GM12878 (cell line): ENCODE data around the gene YY1. TPM values are rescaled to one million over a fixed set of nuclear protein-coding genes. Genes with fewer than 3 reads are reported as not detected.

Experiments used
- ATAC-seq: fragments of 200-7000 bp; cut with Tn5 transposase; 3 replicates; pipeline ENCODE4 v1.9.1; 2020; ENCODE audit warnings: mild to moderate bottlenecking, moderate library complexity
- BruUV-seq: library from RNA; stranded (reverse); fragments of 400-500 nt; replicated peaks from 2 replicates; lab custom pipeline; 2021; lab: Mats Ljungman, UMichigan
- CTCF ChIA-PET: fragments of 300-600 bp; sonication (Branson Sonifier 250); formaldehyde crosslinking; extraction: SDS; loops from one replicate; lab custom pipeline; 2021; ENCODE audit warnings: inconsistent platforms; lab: Yijun Ruan, JAX
- POLR2A ChIA-PET: fragments of 350-600 bp; formaldehyde crosslinking; extraction: SDS; loops from one replicate; lab custom pipeline; 2021; ENCODE audit warnings: inconsistent platforms; lab: Charles Lee
- RAD21 ChIA-PET: fragments of 300-600 bp; sonication (Branson Sonifier 250); formaldehyde crosslinking; loops from one replicate; lab custom pipeline; 2023; ENCODE audit warnings: antibody characterized with exemption; ENCODE audit not compliant: unreplicated experiment; lab: Charles Lee
- SMC1A ChIA-PET: fragments of 300-600 bp; sonication (Branson Sonifier 250); formaldehyde crosslinking; loops from one replicate; lab custom pipeline; 2023; ENCODE audit not compliant: unreplicated experiment, uncharacterized antibody; lab: Charles Lee
- DNase-seq: peaks from one replicate; pipeline ENCODE4 v3.0.0-alpha.2; 2011; ENCODE audit warnings: low read depth, low spot score
- FAIRE-seq: peaks from 3 replicates; lab custom pipeline; 2011; peaks lifted over from hg19 to GRCh38; lab: Jason Lieb, UNC
- H2AFZ ChIP-seq: 2 replicates; pipeline ENCODE4 v1.6.0; 2011; ENCODE audit warnings: low read depth, low read length, control low read depth; ENCODE audit not compliant: control insufficient read depth
- H3K27ac ChIP-seq: 2 replicates; pipeline ENCODE4 v1.5.1; 2011; ENCODE audit warnings: control low read depth; ENCODE audit not compliant: control insufficient read depth, insufficient read depth
- H3K27me3 ChIP-seq, 2 experiments: replicated peaks in 1 of 2; 2 replicates each; pipeline versions ENCODE4 v1.6.0 to v1.6.1; 2011; ENCODE audit warnings: low read length in 1 of 2; ENCODE audit not compliant: control insufficient read depth in 2 of 2, insufficient read depth in 2 of 2
- H3K36me3 ChIP-seq, 2 experiments: 2 replicates each; pipeline ENCODE4 v1.5.1; 2011; ENCODE audit warnings: low read length in 1 of 2; ENCODE audit not compliant: control insufficient read depth in 2 of 2, insufficient read depth in 2 of 2
- H3K4me1 ChIP-seq: 2 replicates; pipeline ENCODE4 v1.6.1; 2011; ENCODE audit warnings: mild to moderate bottlenecking, low read length, moderate library complexity, mixed read lengths; ENCODE audit not compliant: control insufficient read depth, insufficient read depth
- H3K4me2 ChIP-seq: 2 replicates; pipeline ENCODE4 v1.6.0; 2011; ENCODE audit warnings: control low read depth; ENCODE audit not compliant: control insufficient read depth, insufficient read depth
- H3K4me3 ChIP-seq: fragments of 200-600 bp; sonication (generic); 2 replicates; pipeline ENCODE4 v1.5.1; 2016
- H3K79me2 ChIP-seq: 2 replicates; pipeline ENCODE4 v1.6.0; 2011; ENCODE audit warnings: low read length; ENCODE audit not compliant: control insufficient read depth, insufficient read depth
- H3K9ac ChIP-seq: 2 replicates; pipeline ENCODE4 v1.8.0; 2011; ENCODE audit warnings: low read length, control low read depth, mixed read lengths; ENCODE audit not compliant: control insufficient read depth, insufficient read depth
- H3K9me3 ChIP-seq: replicated peaks from 3 replicates; pipeline ENCODE4 v1.5.1; 2011; ENCODE audit warnings: mild to moderate bottlenecking, low read length; ENCODE audit not compliant: control insufficient read depth, insufficient read depth
- H4K20me1 ChIP-seq: 2 replicates; pipeline ENCODE4 v1.6.0; 2011; ENCODE audit not compliant: control insufficient read depth, insufficient read depth
- CBFB ChIP-seq: IDR thresholded peaks from 2 replicates; pipeline ENCODE4 v1.6.1; 2016; ENCODE audit warnings: antibody characterized with exemption, low read depth
- POLR2A ChIP-seq: IDR thresholded peaks from 2 replicates; pipeline ENCODE4 v1.6.1; 2011; ENCODE audit warnings: low read depth, mild to moderate bottlenecking, low read length
- TCF3 ChIP-seq: IDR thresholded peaks from 2 replicates; pipeline ENCODE4 v1.6.1; 2012; ENCODE audit warnings: low read depth, mild to moderate bottlenecking, low read length, borderline replicate concordance; ENCODE audit not compliant: insufficient read depth
- WGBS: methylation state at CpG from one replicate; pipeline ENCODE4 v1.1.6; 2016; ENCODE audit warnings: low lambda C conversion rate; ENCODE audit not compliant: insufficient replicate concordance, insufficient coverage; ENCODE audit errors: missing lambda C conversion rate; 5-methylcytosine and 5-hydroxymethylcytosine counted together
- in situ Hi-C: fragments of 300-500 bp; cut with MboI; formaldehyde crosslinking; loops from 9 replicates; pipeline ENCODE4 v1.14.3; 2018; ENCODE audit warnings: mixed read lengths
- intact Hi-C: fragments of 100-400 bp; cut with micrococcal nuclease; formaldehyde crosslinking; loops from one replicate; pipeline ENCODE4 v1.14.2; 2022; ENCODE audit not compliant: unreplicated experiment
- polyA plus RNA-seq, 11 experiments: library from polyadenylated mRNA; depleted of rRNA in 4 of 11; unstranded in 6 of 11; stranded (reverse) in 5 of 11; fragments of >200 nt; fragmentation: Nextera tagmentation in 4 of 11; fragmentation: Illumina TruSeq in 1 of 11; extraction: Ambion mirVana in 4 of 11; extraction: Trizol in 1 of 11; gene quantifications; 1 replicate in 1 of 11; 2 replicates in 10 of 11; pipeline versions ENCODE4 v1.2.1 to v1.2.3, GENCODE V29; 2011 to 2016; ENCODE audit warnings: inconsistent platforms in 2 of 11, missing spikeins in 2 of 11, low read depth in 1 of 11
- total RNA-seq, 4 experiments: library from RNA; depleted of rRNA in 3 of 4; stranded (reverse); fragments of >200 nt in 3 of 4; fragmentation: Illumina TruSeq in 1 of 4; extraction: Trizol in 1 of 4; gene quantifications; 2 replicates each; pipeline versions ENCODE4 v1.2.1 to v1.2.3, GENCODE V29; 2013 to 2021

YY1 gene
- total and polyA plus RNA-seq, 10 of the 15 experiments (the other 5 are each of a cell fraction or from before 2014, with no cell fraction given): 23.7 to 74.0 (median 39.9) TPM

GRCh38 chr14:100298551-100299237, 59.8 kb downstream of the YY1 start:
- POLR2A ChIA-PET: interaction anchor here (1.3 to 1.4 kb wide), 2 partner anchors 16 to 38 kb away, joined by 3 to 5 read pairs; no protein-coding TSS in a partner anchor
- 75% methylated on average over 14 of the region's 14 CpGs for WGBS
- intact Hi-C loops: no loop called here

GRCh38 chr14:100299238-100299560, 60.3 kb downstream of the YY1 start:
- no peak for FAIRE-seq
- CTCF ChIA-PET: interaction anchor here (1.7 kb wide), 1 partner anchor 13 kb away, joined by 4 read pairs; no protein-coding TSS in a partner anchor
- BruUV-seq: no TSS peak

More at GRCh38 chr14:100298551-100299237, 59.8 kb downstream of the YY1 start:
- no peak for DNase-seq
- FAIRE-seq: no peak
- H3K27me3 ChIP-seq: no peaks in the 10 kb centered on the region
- no TSS peak for BruUV-seq
- H3K36me3 ChIP-seq: no peaks in the 10 kb centered on the region
- no peak overlapping the region for H3K4me3 ChIP-seq
- no peak overlapping the region for H2AFZ ChIP-seq
- no peaks in the 10 kb centered on the region for H3K9me3 ChIP-seq
- in situ Hi-C loops: no loop called here
- ChIA-PET RAD21 (no interaction called here), SMC1A (no interaction called here), CTCF (interaction anchor here (1.2 to 2.5 kb wide), 3 partner anchors 9 to 79 kb away, joined by 3 to 14 read pairs (median 4); partner anchors contain the start of gene WDR25)
- peaks cover 16% of the 10 kb centered on the region for H3K4me1 ChIP-seq
- no peak for ATAC-seq
- no peaks in the 10 kb centered on the region for H4K20me1 ChIP-seq
- 0 out of 2 replicates have a peak, but pooled peaks have one; percentile 20 for TF ChIP-seq POLR2A
- TF ChIP-seq CBFB: no peak
- H3K79me2 ChIP-seq: no peaks in the 10 kb centered on the region
- H3K27ac ChIP-seq: no peak overlapping the region
- H3K4me2 ChIP-seq: no peak overlapping the region
- H3K9ac ChIP-seq: no peak overlapping the region

More at GRCh38 chr14:100299238-100299560, 60.3 kb downstream of the YY1 start:
- no peak overlapping the region for H3K27ac ChIP-seq
- no peaks in the 10 kb centered on the region for H3K36me3 ChIP-seq
- intact Hi-C loops: no loop called here
- H2AFZ ChIP-seq: no peak overlapping the region
- no peak overlapping the region for H3K9ac ChIP-seq
- no peaks in the 10 kb centered on the region for H4K20me1 ChIP-seq
- peaks cover 16% of the 10 kb centered on the region for H3K4me1 ChIP-seq
- no peaks in the 10 kb centered on the region for H3K79me2 ChIP-seq
- no peak for TF ChIP-seq TCF3
- H3K27me3 ChIP-seq: no peaks in the 10 kb centered on the region
- H3K4me3 ChIP-seq: no peak overlapping the region
- in situ Hi-C loops: no loop called here
- RAD21 ChIA-PET: no interaction called here
- ATAC-seq: no peak
- POLR2A ChIA-PET: no interaction called here
- 66% methylated on average over 6 of the region's 6 CpGs for WGBS
- H3K9me3 ChIP-seq: no peaks in the 10 kb centered on the region
- SMC1A ChIA-PET: interaction anchor here (1.2 kb wide), 2 partner anchors 76 to 78 kb away, joined by 4 to 7 read pairs; a partner anchor contains a TSS
- H3K4me2 ChIP-seq: no peak overlapping the region
- DNase-seq: no peak
